IPS DF 6.9 (cell line): Measurements from ENCODE around the gene TCF12.

Experiments
- DNase-seq: peaks from one replicate; pipeline ENCODE4 v3.0.0-alpha.2; 2013; ENCODE audit warnings: low read depth, low spot score
- H3K27ac ChIP-seq: one replicate; pipeline ENCODE4 v1.5.1; 2013; ENCODE audit warnings: low read length, control low read depth
- H3K27me3 ChIP-seq: 2 replicates; pipeline ENCODE4 v1.6.1; 2013; ENCODE audit warnings: mild to moderate bottlenecking, low read length; ENCODE audit not compliant: control insufficient read depth, insufficient read depth
- H3K36me3 ChIP-seq: 2 replicates; pipeline ENCODE4 v1.6.1; 2013; ENCODE audit warnings: low read length; ENCODE audit not compliant: control insufficient read depth, insufficient read depth
- H3K4me1 ChIP-seq: 2 replicates; pipeline ENCODE4 v1.6.1; 2013; ENCODE audit warnings: low read length; ENCODE audit not compliant: control insufficient read depth, insufficient read depth
- H3K4me3 ChIP-seq: 2 replicates; pipeline ENCODE4 v1.5.1; 2013; ENCODE audit warnings: mild to moderate bottlenecking, low read length
- H3K9me3 ChIP-seq: 2 replicates; pipeline ENCODE4 v1.6.1; 2013; ENCODE audit warnings: low read length, inconsistent platforms; ENCODE audit not compliant: control insufficient read depth, insufficient read depth
- WGBS: extraction: QIAGEN DNeasy Blood & Tissue Kit; methylation state at CpG from one replicate; pipeline ENCODE4 v1.1.7; 2013; ENCODE audit warnings: mixed read lengths, missing lambda C conversion rate; ENCODE audit not compliant: insufficient read length, insufficient coverage; 5-methylcytosine and 5-hydroxymethylcytosine counted together

TCF12 gene

DNA sequence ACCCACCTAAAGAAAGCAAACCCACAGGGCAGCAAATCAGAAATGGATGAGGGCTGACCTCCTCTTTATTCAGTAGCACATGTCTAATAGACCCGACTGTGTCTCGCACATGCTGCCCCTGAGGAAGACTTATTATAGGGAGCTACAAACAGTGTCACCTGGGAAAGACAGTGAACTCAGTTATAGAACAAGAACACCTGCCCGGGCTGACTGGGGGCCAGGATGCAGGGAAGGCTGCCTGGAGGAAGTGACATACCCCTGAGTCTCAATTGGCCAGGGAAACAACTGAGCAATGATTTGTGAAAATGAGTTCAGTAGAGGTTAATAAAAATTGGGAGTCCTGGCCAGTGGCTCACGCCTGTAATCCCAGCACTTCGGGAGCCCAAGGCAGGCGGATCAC, 379.2 kb downstream of the TCF12 start:
- no peak overlapping the region for H3K4me3 ChIP-seq
- no peaks in the 10 kb centered on the region for H3K36me3 ChIP-seq
- no CpG with 5 or more reads among the region's 6 CpGs for WGBS
- no peak overlapping the region for H3K27ac ChIP-seq
- H3K4me1 ChIP-seq = no peaks in the 10 kb centered on the region; the same call in 1 of the 2 replicates
- H3K9me3 ChIP-seq = no peaks in the 10 kb centered on the region
- no peaks in the 10 kb centered on the region for H3K27me3 ChIP-seq
- no peak for DNase-seq

- Histone ChIP-seq H3K27ac (no peak overlapping the region), H3K36me3 (no peaks in the 10 kb centered on the region), H3K27me3 (no peaks in the 10 kb centered on the region), H3K4me3 (no peak overlapping the region), H3K9me3 (no peaks in the 10 kb centered on the region), H3K4me1 (no peaks in the 10 kb centered on the region; the same call in 1 of the 2 replicates)
- no CpG with 5 or more reads among the region's 5 CpGs for WGBS
- no peak for DNase-seq
These were observed 379.8 kb downstream of the TCF12 start for GRCh38 chr15:57298204-57298603.

DNA sequence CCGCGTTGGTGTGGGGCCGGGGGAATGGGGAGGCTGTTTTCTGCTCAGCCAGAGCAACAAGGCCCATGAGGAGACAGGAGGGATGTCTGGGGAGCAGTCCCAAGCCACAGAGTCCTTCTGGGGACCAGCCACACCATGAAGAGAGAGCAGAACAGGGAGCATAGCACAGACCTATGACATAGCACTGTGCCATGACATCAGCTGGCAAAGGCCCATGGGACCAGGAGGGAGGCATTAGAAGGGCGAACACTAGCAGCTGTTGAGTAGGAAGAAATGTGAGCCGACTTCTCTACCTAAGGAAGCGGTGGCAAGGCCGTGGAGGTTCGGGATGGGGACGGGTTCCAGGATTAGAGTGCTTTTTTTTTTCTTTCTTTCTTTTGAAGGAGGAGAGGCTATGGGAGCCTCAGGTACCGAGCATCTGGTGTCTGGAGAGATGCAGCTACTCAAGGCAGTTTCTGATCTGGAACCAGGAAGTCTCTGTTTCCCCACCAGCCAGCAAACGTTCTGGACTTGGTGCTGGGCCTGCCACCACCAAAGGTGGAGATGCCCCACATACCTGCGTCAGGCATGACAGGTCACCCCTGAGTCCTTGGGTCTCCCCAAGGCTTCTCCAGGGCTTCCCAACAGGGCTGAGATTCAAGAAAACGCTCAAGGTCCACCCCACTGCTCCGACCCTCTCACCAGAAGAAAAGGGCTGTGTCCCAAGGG, 380.6 kb downstream of the TCF12 start:
- DNase-seq = no peak
- no CpG with 5 or more reads among the region's 14 CpGs for WGBS
- Histone ChIP-seq H3K36me3 (no peaks in the 10 kb centered on the region), H3K4me1 (no peaks in the 10 kb centered on the region; the same call in 1 of the 2 replicates), H3K9me3 (no peaks in the 10 kb centered on the region), H3K27me3 (no peaks in the 10 kb centered on the region), H3K27ac (no peak overlapping the region), H3K4me3 (no peak overlapping the region)

DNA sequence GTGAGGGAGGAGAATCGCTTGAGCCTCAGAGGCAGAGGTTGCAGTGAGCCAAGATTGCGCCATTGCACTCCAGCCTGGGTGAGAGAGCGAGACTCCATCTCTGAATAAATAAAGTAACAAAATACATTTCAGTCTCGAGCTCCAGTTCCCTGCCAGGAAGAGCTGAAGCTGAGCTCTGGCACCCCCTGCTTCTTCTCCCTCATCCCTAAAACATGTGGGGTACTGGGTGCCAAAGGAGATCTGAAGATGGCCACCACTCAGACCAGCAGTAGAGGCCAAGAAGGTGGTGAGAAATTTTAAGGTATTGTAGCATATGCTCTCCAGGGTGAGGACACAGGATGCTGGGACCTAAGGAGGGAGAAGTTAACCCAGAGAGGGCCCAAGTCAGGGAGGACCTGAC, 382.9 kb downstream of the TCF12 start:
- Histone ChIP-seq H3K4me1 (no peaks in the 10 kb centered on the region; the same call in 1 of the 2 replicates), H3K36me3 (no peaks in the 10 kb centered on the region), H3K4me3 (no peak overlapping the region), H3K9me3 (no peaks in the 10 kb centered on the region), H3K27ac (no peak overlapping the region), H3K27me3 (no peaks in the 10 kb centered on the region)
- DNase-seq = no peak
- WGBS = no CpG with 5 or more reads among the region's 4 CpGs

DNA sequence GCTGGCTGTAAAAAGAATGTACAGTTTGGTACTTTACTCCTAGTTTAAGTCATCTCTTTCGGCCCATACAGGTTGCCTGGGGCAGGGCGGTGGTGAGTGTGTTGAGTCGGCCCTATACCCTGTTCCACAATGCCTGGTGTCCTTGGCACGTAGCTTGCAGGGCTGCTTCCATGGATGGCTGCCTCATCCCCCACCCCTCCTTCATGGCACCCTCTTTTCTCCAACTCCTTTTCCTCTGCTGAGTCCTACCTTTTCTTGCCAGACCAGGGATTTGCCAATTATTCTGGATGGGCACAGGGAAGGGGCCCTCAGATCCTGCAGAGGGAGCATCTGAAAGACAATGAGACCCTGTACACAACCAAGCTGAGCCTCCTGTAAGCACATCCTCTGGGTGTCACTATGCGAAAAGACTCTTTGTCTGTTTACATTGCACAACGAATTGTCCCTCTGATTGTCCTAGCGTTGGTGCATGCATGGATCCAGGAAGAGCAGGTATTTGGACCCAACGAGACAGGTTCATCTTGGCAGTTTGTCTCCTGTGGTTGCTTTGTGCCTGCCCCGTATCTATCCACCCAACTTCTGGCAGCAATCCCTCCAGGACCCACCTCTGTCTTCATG, 384.3 kb downstream of the TCF12 start:
- Histone ChIP-seq H3K36me3 (no peaks in the 10 kb centered on the region), H3K27me3 (no peaks in the 10 kb centered on the region), H3K4me1 (peaks cover 3% of the 10 kb centered on the region; the same call in 1 of the 2 replicates), H3K27ac (no peak overlapping the region), H3K9me3 (no peaks in the 10 kb centered on the region), H3K4me3 (no peak overlapping the region)
- DNase-seq = no peak
- no CpG with 5 or more reads among the region's 9 CpGs for WGBS

DNA sequence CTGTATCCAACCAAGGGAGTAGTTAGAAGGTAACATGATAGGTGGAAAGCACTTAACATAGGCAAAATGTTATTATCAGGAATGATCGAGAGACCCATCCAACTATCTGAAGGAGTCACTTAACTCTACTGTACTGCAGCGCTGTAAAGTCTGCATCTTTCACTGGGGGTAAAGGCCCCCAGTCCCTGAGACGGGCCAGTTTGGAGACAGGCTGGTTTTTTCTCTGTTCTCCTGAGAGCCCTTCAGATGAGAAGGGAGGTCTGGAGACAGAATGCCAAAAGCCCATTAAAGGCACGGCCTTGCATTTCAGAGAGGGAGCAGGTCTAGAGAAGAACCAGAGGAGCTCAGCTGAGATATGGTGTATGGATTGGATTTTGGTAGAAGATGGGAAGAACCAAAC, 386.6 kb downstream of the TCF12 start:
- DNase-seq = no peak
- H3K27ac ChIP-seq = no peak overlapping the region
- no peaks in the 10 kb centered on the region for H3K27me3 ChIP-seq
- WGBS = no CpG with 5 or more reads among the region's 4 CpGs
- no peak overlapping the region for H3K4me3 ChIP-seq
- no peaks in the 10 kb centered on the region for H3K36me3 ChIP-seq
- H3K9me3 ChIP-seq = no peaks in the 10 kb centered on the region
- peaks cover 3% of the 10 kb centered on the region; the same call in 1 of the 2 replicates for H3K4me1 ChIP-seq

- Histone ChIP-seq H3K36me3 (no peaks in the 10 kb centered on the region), H3K4me1 (peaks cover 3% of the 10 kb centered on the region; the same call in 1 of the 2 replicates), H3K4me3 (peak overlapping the region; percentile 37; the same call in 1 of the 2 replicates), H3K27ac (no peak overlapping the region), H3K27me3 (no peaks in the 10 kb centered on the region), H3K9me3 (no peaks in the 10 kb centered on the region)
- DNase-seq = peak; percentile 66
- WGBS = no CpG with 5 or more reads among the region's 45 CpGs
These were observed 387.9 kb downstream of the TCF12 start for GRCh38 chr15:57306161-57306943.

GRCh38 chr15:57306944-57307411, 388.5 kb downstream of the TCF12 start:
- no peak for DNase-seq
- Histone ChIP-seq H3K9me3 (no peaks in the 10 kb centered on the region), H3K4me3 (peak overlapping the region; percentile 15; the same call in 1 of the 2 replicates), H3K27me3 (no peaks in the 10 kb centered on the region), H3K4me1 (peaks cover 3% of the 10 kb centered on the region; the same call in 1 of the 2 replicates), H3K27ac (no peak overlapping the region), H3K36me3 (no peaks in the 10 kb centered on the region)
- no CpG with 5 or more reads among the region's 24 CpGs for WGBS

GRCh38 chr15:57307527-57308169, 389.2 kb downstream of the TCF12 start:
- Histone ChIP-seq H3K4me1 (peaks cover 3% of the 10 kb centered on the region; the same call in 1 of the 2 replicates), H3K27me3 (no peaks in the 10 kb centered on the region), H3K36me3 (no peaks in the 10 kb centered on the region), H3K27ac (no peak overlapping the region), H3K9me3 (no peaks in the 10 kb centered on the region), H3K4me3 (no peak overlapping the region)
- no peak for DNase-seq
- no CpG with 5 or more reads among the region's 13 CpGs for whole genome bisulfite sequencing

DNA sequence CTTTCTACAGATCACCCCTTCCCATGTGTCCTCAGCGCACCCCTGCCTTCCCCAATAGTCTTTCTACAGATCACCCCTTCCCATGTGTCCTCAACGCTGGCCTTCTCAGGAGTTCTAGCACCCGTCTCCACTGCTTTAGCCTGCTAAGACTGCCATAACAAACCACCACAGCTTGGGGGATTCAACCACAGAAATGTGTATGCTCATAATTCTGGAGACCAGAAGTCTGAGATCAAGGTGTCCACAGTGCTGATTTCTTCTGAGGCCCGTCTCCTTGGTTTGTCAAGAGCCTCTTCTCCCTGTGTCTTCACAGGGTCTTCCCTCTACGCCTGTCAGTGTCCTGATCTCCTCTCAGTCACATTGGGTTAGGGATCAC, 389.7 kb downstream of the TCF12 start:
- Histone ChIP-seq H3K27me3 (no peaks in the 10 kb centered on the region), H3K27ac (no peak overlapping the region), H3K4me1 (peaks cover 3% of the 10 kb centered on the region; the same call in 1 of the 2 replicates), H3K4me3 (no peak overlapping the region), H3K36me3 (no peaks in the 10 kb centered on the region), H3K9me3 (no peaks in the 10 kb centered on the region)
- no peak for DNase-seq
- no CpG with 5 or more reads among the region's 5 CpGs for WGBS
